Activated CD4-positive, alpha-beta T cell treated with anti-CD3 and anti-CD28 coated beads, Interleukin-2, amount 50 U/mL, for 16 hours (primary cell): ENCODE data around the gene TPBG.

ENCODE experiments used
- DNase-seq: peaks from one replicate; pipeline ENCODE4 v3.0.0-alpha.2; 2020

Gene TPBG, protein sequence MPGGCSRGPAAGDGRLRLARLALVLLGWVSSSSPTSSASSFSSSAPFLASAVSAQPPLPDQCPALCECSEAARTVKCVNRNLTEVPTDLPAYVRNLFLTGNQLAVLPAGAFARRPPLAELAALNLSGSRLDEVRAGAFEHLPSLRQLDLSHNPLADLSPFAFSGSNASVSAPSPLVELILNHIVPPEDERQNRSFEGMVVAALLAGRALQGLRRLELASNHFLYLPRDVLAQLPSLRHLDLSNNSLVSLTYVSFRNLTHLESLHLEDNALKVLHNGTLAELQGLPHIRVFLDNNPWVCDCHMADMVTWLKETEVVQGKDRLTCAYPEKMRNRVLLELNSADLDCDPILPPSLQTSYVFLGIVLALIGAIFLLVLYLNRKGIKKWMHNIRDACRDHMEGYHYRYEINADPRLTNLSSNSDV

DNA sequence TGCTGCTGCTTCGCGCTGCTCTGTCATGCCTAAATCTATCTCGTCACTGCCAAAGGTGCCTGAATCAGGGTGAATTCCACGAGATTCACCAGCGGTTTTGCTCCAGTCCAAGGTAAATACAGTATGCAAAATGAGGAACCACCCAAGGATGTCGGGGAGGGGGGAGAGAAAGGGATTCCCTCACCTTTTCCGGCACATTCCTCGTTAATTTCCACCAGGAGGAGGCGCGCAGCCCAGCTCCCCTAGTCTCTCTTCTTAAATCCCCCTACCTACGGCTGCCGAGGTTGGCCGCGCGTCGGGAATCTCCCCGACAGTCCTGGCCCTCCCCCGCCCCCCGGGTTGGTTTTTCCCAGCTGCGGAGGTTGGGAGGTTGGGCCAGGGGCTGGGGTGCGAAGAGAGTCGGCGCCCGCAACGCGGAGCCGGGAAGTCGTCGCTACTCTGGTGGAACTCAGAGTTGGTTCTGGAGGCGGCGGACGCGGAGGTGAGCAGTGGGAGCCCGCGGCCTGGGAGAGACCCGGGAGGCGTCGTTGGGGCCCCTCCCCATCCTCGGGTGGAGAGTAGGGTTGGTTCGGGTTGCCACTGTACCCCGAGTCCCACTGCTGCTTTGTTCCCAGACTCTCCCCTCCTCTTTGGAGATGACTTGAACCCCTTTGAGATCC, at the start of gene TPBG:
TPBG (plus strand) TSS at position 390 of the 659 bp plus-strand sequence. CDS start 1,145 bp downstream, outside the sequence.
- DNase-seq, result no peak

DNA sequence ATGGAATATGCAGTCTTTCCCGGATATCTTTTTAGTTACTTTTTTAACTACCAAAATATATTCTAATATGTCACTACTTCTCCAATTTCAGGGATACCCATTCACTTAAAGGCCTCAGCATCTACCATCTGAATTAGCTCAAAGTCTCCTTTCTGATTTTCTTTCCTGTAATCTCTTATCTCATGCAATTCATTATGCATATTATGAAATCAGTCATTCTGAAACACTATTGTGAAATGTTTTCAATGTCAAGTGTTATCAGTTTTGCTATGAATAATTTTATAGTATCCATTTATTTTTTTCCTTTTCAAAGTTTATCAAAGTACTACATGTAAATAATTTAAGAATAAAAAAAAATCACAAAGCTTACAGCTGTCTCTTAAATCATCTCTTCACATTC, 41.2 kb upstream of the TPBG start:
- DNase-seq, result no peak

DNA sequence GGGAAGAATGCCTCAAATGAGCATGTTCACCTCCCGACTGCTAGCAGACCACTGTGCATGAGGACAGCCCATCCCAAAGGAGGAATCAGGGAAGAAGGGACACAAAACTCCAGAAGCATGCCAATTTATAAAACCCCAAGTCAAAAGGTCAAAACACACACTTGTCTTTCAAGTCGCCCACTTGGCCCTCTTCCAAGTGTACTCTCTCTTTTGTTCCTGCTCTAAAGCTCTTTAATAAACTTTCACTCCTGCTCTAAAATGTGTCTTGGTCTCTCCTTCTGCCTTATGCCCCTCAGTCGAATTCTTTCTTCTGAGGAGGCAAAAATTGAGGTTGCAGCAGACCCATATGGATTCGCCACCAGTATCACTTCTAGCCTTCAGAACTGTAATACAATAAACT, 33.9 kb upstream of the TPBG start:
- DNase-seq, result no peak

DNA sequence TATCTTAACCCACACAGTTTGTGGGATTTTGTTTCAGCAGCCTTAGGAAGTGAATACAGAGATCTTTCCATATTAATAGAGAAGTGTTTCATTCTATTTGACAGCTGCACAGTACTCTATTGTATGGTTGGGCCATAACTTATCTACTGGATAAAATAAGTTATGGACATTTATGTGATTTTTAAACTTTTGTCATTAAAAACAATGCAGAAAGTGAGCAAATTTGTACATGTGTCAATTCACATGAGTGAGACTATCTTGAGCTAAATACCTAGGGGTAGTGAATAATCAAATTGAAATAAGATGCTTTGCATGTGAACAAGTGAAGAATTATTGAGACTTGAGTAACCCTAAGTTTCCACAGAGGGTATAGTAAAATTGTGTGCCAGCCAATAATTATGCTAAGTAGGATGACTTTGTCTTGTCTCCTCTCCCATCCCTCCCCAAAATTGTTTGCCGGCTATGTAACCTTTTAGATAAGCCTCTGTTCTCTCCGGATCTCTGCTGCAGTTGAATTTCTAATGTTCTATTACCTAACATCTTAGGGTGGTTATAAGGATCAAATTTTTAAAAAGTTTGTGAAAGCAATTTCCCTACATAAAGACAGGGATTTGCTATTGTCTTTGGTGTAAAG, 33.3 kb upstream of the TPBG start:
- no peak for DNase-seq

DNA sequence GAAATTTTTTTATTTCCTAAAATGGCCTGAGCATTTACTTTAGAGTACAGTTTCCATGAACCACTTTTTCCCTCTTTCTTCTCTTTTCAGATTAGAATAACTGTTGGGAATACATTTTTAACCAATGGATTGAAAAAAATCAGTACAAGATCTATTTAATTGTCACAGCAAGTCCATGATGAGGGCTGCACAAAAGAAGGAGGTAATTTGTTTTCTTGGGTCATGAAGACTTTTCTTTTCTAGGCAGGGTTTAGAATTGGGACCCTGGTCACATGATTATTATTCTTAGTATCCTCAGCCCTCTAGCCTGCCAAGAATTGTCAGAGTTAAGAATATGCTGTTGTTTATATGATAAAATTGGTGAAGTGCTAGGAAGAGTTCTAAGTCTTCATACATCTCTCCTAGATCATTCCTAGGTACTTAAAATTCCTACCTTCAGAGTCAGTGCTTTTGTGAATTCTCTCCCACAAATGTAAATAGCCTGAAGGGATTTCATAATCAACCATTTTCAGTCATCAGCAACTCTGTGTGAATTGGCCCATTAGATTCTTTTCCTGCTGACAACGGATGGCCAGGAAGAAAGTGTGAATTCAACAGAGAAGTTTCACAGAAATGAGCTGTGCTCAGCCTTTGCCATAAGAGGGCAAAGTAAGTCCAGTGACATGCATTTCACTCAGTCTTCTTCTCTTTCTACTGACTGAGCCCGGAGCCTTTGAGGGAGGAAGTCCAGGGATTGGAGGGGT, 32.4 kb upstream of the TPBG start:
- DNase-seq, result no peak

DNA sequence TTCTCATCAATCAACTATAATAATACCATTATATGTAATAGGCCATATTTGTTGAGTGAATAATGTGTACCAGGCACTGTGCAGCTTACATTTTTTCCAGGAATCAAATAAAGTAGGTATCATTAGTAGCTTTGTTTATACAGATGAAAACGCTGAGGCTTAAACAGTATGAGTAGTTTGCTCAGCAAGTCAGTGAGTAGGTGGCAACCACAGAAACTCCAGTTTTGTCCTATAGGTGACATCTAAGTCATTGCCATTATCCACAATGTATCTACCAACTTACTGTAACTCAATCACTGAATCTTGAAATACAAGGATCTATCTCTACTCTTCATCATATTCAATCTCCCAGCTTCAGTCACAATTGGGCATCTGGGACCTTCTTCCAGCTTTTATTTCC, 29.8 kb upstream of the TPBG start:
- no peak for DNase-seq

DNA sequence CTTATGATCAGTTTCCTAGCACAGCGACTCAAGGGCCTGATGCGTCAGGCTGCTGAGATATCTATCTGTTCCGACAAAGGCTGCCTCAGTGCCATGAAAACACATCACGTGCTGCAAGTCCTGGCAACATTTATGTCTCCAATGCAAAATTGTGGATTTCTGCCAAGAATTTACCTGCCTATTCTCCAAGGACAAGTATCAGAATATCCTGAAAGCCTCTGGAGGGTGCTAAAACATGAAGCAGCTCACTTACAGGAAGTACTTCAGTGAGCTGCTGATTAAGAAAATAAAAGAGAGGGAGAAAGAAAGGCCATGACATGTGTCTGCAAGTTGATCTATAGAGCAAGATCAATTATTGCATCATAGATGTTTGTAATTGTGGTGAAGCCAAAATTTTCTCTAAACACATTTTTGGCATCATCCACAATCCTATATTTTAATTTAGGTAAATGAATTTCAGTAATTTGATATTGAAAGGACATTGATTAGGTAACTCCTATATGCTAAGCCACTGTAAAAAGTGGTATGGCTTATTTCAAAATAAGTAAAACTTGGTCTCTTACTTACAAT, 25.8 kb upstream of the TPBG start:
- DNase-seq, result no peak

DNA sequence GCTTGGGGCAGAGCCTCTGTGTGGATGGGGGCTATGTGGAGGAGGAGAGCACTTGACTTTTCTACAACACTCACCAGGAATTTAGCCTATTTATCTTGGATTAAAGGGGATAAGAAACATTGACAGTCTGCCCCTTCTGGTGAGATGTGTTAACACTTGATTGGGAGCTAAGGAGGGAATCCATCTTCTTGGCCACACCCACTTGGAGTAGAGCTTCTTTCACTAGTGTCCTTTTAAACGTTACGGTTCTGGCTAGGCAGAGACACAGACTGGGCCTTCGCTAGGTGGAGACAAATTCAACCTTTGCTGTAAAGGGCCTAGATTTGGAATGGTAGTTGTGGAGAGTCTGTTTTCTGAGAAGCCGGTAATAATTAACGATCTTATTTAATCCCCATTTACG, 15.5 kb upstream of the TPBG start:
- DNase-seq, result no peak

DNA sequence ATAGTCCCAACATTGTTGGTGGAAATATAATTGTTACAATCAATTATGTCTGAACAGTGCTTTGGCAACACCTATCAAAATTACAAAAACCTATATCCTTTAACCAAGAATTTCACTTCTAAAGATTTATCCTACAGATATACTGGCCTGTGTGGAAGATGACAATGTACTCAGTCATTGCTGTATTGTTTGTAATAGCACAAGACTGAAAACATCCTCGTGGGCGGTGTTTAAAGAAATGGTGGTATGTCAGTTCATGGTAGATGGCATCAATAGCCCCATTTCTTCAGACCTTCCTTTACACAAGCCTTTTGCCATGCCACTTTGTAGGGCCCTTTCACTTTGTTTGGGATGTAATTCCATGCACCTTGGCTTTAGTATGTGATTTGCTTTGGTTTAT, 9.8 kb upstream of the TPBG start:
- DNase-seq, result no peak

DNA sequence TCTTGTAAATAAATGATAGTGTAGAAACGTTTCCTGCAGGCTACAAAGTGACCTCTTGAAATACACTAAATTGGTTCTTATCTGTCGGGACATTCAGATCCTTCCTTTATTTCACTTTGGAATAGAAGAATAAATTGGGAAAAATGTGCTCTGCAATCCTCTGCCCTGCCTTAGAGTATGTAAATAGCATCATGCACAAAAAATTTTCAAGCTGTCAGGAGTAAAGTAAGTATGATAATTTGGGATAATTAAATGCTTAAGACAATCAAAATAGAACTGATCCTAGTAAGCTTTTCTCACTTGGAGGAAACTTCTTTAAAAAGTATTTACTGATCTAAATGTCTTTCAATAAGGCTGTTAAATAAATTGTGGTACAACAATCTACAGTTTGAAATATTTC, 3.1 kb upstream of the TPBG start:
- DNase-seq, result no peak

DNA sequence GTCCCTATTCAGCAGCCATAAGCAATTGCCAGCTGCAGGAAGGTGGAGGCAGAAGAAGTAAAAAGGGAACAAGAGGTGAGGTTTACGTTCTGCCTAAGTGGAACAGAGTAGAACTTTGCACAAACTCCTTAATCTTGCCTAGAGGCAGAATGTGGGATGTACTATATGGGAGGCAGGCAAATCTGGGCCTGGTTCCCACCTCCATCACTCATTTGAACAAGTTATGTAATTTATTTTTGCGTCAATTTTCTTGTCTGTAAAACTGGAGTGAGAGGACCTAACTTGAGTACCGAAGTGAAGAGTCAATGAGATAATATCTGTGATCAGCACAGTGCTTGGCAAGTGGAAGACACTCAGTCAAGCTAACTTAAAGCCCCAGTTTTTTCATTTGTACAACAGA, 2.0 kb upstream of the TPBG start:
- DNase-seq, result no peak

DNA sequence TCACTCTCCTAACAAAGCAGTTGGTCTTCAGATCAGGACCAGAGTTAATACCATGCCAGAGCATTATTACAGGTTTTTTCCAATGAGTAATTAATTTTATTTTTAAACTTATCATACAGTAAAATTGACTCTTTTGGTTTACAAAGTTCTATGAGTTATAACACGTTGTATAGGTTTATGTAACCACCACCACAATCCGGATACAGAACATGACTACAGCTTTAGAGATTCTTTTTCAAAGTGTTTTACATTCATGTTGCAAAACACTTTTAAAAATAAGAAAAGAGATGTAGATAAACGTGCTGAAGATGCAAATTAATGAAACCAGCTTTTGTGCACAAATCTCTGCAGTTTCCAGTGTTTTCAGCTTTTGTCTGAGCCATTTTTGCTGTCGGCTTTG, 1.5 kb upstream of the TPBG start:
- no peak for DNase-seq

DNA sequence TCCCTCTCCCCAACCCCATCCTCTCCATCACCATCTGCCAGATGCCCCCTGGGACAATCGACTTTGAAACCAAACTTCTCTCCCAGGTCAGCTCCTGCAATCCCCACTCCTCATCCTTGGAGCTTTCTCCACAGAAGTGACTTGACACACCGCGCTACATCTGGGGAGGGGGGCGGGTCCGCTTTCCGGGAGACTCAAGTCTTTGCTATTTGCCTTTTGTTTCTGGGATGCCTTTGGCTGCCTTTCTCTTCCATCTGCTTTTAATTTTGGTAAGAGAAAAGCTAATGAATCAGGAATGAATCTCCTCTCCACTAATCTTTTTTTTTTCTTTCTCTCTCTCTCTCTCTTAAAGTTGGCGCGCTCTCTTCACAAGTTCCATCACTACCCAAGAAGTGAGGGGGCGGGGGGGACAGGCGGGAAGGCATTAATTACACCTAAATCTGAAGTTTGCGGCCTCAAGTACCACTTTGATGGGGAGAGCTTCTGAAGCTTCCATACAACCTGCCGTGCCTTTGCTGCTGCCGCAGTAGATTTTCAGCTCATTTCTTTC, 664 bp upstream of the TPBG start:
- DNase-seq, result no peak

DNA sequence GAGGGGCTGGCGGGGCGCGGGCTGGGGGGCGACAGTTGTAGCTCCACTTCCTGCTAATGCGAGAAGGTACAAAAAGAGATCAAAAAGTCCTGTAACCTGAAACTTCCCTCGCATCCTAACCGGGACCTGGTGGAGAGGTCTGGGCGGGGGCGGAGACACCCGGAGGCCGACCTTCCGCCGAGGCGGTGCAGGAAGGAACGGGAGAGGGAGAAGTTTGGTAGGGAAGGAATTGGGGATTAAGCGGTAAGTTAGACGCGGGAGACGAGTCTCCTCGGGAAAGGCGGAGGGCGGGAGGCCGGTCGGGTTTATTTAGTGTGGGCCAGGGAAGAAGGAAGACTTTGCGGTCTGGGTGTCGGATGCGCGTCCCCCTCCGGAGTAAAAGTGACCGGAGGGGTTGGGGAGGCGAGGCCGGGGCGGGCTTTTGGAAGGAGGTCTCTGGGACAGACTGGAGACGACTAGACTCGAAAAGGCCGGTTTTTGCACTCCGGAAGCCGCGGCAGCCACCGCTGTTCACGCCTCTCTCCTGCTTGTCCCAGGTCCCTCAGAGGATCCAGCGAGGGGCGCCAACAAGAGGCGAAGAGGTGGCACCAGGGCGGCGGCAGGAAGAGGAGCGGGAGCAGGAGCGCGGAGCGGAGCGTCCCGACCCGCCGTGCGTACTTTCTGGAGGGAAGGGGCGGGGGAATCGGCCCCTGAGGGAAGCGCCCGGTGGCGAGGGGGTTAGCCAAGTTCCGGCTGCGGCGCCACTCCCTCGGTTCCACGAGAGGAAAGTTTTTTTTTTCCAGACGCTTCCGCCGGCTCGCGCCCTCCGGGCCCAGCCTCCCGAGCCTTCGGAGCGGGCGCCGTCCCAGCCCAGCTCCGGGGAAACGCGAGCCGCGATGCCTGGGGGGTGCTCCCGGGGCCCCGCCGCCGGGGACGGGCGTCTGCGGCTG, 734 bp downstream of the TPBG start:
- peak; percentile 3 for DNase-seq

DNA sequence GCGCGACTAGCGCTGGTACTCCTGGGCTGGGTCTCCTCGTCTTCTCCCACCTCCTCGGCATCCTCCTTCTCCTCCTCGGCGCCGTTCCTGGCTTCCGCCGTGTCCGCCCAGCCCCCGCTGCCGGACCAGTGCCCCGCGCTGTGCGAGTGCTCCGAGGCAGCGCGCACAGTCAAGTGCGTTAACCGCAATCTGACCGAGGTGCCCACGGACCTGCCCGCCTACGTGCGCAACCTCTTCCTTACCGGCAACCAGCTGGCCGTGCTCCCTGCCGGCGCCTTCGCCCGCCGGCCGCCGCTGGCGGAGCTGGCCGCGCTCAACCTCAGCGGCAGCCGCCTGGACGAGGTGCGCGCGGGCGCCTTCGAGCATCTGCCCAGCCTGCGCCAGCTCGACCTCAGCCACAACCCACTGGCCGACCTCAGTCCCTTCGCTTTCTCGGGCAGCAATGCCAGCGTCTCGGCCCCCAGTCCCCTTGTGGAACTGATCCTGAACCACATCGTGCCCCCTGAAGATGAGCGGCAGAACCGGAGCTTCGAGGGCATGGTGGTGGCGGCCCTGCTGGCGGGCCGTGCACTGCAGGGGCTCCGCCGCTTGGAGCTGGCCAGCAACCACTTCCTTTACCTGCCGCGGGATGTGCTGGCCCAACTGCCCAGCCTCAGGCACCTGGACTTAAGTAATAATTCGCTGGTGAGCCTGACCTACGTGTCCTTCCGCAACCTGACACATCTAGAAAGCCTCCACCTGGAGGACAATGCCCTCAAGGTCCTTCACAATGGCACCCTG, 1.6 kb downstream of the TPBG start:
- DNase-seq, result no peak

DNA sequence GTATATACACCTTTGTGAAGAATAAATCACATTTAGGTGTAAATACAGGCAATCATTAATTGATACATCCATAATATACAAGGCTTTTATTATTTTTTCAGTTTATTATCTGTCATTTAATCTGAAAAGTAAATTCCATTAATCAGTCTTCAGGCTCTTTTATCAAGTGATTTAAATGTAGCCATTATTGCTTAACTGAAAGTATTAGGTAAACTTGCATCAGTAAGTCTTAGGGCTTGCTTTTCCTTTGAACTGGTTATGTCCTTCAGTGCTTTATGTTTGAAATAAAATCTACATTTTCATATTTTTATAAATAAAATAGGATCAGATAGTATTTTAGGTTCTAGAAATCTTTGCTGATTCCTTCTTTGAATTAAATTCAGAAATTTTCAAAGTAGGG, 4.1 kb downstream of the TPBG start:
- DNase-seq, result no peak

DNA sequence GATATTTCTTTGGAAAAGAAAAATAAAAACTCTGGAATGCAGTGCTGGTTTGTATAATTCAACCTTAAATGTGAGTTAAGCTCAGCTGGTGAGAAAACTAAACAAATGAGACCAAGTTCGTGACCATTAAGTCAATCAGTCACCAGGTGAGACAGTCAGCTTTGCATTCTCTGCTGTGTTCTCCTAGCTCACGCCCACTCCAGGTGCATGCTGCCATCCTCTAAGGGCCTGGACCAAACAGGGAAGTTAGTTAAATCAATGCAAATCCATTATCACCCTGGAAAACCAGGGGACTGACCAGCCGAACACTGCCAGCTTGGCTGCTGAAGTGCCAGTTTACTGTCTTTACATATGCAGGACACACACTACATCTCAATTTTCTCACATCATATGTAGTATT, 7.2 kb downstream of the TPBG start:
- DNase-seq, result no peak

DNA sequence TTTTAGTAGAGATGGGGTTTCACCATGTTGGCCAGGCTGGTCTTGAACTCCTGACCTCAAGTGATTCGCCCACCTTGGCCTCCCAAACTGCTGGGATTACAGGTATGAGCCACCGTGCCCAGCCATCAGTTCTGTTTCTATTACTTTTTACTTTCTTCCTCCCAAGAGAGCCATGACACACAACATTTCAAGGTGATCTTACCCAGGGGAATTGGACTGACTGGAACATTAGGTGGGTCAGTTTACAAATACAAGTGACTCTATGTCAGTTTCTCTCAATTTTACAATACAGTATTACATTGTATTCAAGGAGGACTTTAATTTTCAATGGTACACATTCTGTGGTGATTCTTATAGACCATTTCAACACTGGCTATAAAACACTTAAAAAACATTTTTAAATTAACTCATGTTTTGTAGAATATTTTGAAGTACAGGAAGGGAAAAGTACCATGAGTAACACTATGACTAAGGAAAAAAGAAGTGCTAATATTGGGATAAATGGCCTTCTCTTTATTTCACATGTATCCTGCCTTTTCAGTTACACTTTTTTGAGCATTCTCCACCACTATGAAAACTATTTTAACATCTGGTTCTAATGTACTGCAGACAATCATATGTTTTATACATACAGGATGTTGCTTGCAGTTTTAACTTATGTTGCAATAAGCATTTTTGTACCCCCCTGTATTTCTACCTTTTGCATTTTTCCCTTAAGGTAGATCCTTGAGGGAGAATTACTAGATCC, 8.4 kb downstream of the TPBG start:
- no peak for DNase-seq

DNA sequence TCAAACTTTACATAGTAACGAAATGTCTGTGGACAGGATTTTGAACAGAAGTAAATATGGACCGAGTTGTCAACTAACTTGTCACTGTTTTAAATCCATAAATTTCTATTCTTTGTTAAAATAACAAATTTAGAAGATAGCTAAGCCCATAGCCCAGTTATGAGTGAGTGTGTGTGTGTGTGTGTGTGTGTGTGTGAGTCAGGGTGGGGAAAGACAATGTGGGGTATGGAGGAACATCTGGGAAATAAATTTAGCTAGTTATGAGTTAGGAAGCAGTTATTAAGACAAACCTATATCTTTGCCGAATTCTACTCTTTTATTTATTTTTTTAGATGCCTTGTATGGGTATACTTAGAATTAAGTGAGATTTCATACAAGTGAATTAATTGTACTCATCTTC, 9.0 kb downstream of the TPBG start:
- DNase-seq, result no peak

DNA sequence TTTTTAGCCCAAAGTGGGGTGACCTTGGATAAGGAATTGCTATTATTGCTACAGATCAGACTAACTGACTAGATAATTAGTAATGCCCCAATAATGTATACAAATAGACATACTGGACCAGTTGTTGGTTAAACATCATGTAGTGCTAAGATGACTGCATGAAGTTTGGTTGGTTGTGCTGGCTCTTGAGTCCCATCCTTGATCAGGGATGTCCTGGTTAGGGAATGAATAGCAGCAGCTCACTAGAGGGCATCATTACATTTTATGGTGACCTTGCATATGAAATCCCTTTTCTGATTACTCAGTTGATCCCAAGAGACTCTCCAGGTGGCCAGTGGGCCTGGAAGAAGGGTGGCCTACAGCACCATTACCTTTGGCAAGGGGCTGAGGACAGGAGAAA, 10.9 kb downstream of the TPBG start:
- no peak for DNase-seq
